ENCODE results near the gene CYP11A1.

DNA sequence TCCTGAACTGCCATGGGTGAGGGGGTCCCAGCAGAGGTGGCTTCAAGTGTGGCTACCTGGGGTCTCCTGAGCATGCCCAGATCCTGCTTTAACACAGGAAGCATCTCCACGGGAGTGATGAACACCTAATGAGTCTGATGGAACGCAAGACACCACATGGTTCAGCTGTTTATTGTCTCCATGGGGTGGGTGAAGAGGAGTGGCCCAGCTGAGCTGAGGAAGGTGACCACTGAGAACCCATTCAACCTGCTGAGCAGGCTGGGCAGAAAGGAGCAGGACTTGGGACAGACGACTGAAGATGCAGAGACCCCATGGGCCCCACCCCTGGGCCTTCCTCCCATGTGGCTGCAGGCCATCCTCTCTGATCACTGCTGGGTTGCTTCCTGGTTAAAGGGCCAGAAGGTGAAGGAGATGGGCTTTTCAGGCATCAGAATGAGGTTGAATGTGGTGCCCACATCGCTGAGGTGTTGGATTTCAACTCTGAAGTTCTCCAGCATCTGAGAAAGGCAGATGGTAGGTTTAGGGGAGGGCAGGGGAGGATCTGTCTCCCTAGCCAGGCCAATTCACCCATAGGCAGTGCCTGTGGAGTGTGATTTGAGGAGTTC is 29.7 kb downstream of the CYP11A1 start:
- TF ChIP-seq, protein P1, sequence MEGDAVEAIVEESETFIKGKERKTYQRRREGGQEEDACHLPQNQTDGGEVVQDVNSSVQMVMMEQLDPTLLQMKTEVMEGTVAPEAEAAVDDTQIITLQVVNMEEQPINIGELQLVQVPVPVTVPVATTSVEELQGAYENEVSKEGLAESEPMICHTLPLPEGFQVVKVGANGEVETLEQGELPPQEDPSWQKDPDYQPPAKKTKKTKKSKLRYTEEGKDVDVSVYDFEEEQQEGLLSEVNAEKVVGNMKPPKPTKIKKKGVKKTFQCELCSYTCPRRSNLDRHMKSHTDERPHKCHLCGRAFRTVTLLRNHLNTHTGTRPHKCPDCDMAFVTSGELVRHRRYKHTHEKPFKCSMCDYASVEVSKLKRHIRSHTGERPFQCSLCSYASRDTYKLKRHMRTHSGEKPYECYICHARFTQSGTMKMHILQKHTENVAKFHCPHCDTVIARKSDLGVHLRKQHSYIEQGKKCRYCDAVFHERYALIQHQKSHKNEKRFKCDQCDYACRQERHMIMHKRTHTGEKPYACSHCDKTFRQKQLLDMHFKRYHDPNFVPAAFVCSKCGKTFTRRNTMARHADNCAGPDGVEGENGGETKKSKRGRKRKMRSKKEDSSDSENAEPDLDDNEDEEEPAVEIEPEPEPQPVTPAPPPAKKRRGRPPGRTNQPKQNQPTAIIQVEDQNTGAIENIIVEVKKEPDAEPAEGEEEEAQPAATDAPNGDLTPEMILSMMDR (IDR thresholded peaks at IDR 0.05), result no peak
- no peak for TF ChIP-seq POLR2A (IDR thresholded peaks at IDR 0.05)

Measured in breast epithelium (tissue), 3 donors.